OCI-LY7 (cell line): Measurements from ENCODE around the gene FAIM2. TPM values are rescaled to one million over a fixed set of nuclear protein-coding genes. Genes with fewer than 3 reads are reported as not detected.

Experiments
- BruUV-seq: library from RNA; stranded (reverse); fragments of 400-500 nt; replicated peaks from 2 replicates; lab custom pipeline; 2021; lab: Mats Ljungman, UMichigan
- CTCF ChIA-PET: fragments of 300-600 bp; sonication (Branson Sonifier 250); formaldehyde crosslinking; loops from one replicate; lab custom pipeline; 2022; ENCODE audit warnings: antibody characterized with exemption; ENCODE audit not compliant: unreplicated experiment; lab: Charles Lee
- POLR2A ChIA-PET: fragments of 300-600 bp; sonication (Branson Sonifier 250); formaldehyde crosslinking; loops from one replicate; lab custom pipeline; 2022; ENCODE audit warnings: antibody characterized with exemption; lab: Charles Lee
- DNase-seq: peaks from one replicate; pipeline ENCODE4 v3.0.0-alpha.2; 2015; ENCODE audit warnings: low spot score
- H2AFZ ChIP-seq: fragments of 200-600 bp; sonication (generic), shearing (Covaris generic); 2 replicates; pipeline ENCODE4 v1.6.1; 2014; ENCODE audit warnings: mild to moderate bottlenecking, antibody characterized with exemption, low read length, moderate library complexity
- H3K27ac ChIP-seq: fragments of 200-600 bp; sonication (generic); 2 replicates; pipeline ENCODE4 v1.5.1; 2014; ENCODE audit warnings: mixed run types, low read depth, mild to moderate bottlenecking, moderate library complexity, low read length, inconsistent platforms; ENCODE audit not compliant: poor library complexity, severe bottlenecking
- H3K36me3 ChIP-seq: fragments of 200-600 bp; sonication (generic); 2 replicates; pipeline ENCODE4 v1.6.1; 2014; ENCODE audit warnings: mild to moderate bottlenecking, antibody characterized with exemption, low read length, moderate library complexity, mixed read lengths; ENCODE audit not compliant: insufficient read depth
- H3K4me1 ChIP-seq: fragments of 200-600 bp; sonication (generic); 2 replicates; pipeline ENCODE4 v1.5.1; 2014; ENCODE audit warnings: mild to moderate bottlenecking, low read length; ENCODE audit not compliant: insufficient read depth, poor library complexity, severe bottlenecking
- H3K4me2 ChIP-seq: fragments of 200-600 bp; sonication (generic); 2 replicates; pipeline ENCODE4 v1.6.1; 2014; ENCODE audit warnings: mild to moderate bottlenecking, low read length
- H3K4me3 ChIP-seq: fragments of 200-600 bp; sonication (generic); 2 replicates; pipeline ENCODE4 v1.5.1; 2014; ENCODE audit warnings: mild to moderate bottlenecking, low read depth, low read length; ENCODE audit not compliant: poor library complexity, severe bottlenecking
- H3K79me2 ChIP-seq: fragments of 200-600 bp; sonication (generic); 2 replicates; pipeline ENCODE4 v1.6.1; 2016; ENCODE audit warnings: low read depth, mild to moderate bottlenecking, low read length, moderate library complexity, mixed read lengths; ENCODE audit not compliant: insufficient read depth
- H3K9me2 ChIP-seq: fragments of 200-600 bp; sonication (generic); 2 replicates; pipeline ENCODE4 v1.6.1; 2016; ENCODE audit warnings: mild to moderate bottlenecking, low read length, mixed read lengths; ENCODE audit not compliant: insufficient read depth
- H3K9me3 ChIP-seq: fragments of 200-600 bp; sonication (generic); 2 replicates; pipeline ENCODE4 v1.6.1; 2014; ENCODE audit warnings: mild to moderate bottlenecking, mixed run types, low read length, mixed read lengths
- H4K20me1 ChIP-seq: fragments of 200-600 bp; sonication (generic); 2 replicates; pipeline ENCODE4 v1.6.1; 2014; ENCODE audit warnings: mild to moderate bottlenecking, antibody characterized with exemption, low read length, moderate library complexity, mixed read lengths; ENCODE audit not compliant: insufficient read depth
- CTCF ChIP-seq: fragments of 200-600 bp; sonication (generic); conservative IDR thresholded peaks from 2 replicates; pipeline ENCODE4 v1.5.1; 2014; ENCODE audit warnings: mild to moderate bottlenecking, antibody characterized with exemption, low read length, moderate library complexity, mixed read lengths
- EZH2phosphoT487 ChIP-seq: fragments of 200-600 bp; sonication (generic); IDR thresholded peaks from 2 replicates; pipeline ENCODE4 v1.6.1; 2018; ENCODE audit warnings: low read depth, borderline replicate concordance, mild to moderate bottlenecking, mixed run types, antibody characterized with exemption, low read length, moderate library complexity, mixed read lengths
- intact Hi-C: fragments of 100-400 bp; cut with micrococcal nuclease; formaldehyde crosslinking; loops from one replicate; pipeline ENCODE4 v1.10.0; 2022; ENCODE audit not compliant: unreplicated experiment
- total RNA-seq, 2 experiments: library from RNA; depleted of rRNA in 1 of 2; stranded (reverse); fragments of >200 nt in 1 of 2; shearing (Covaris generic) in 1 of 2; gene quantifications; 2 replicates each; pipeline ENCODE4 v1.2.3, GENCODE V29; 2014 to 2022

Gene FAIM2
- total RNA-seq, 2 experiments from 2014 or later = 0.10 TPM; not detected in 1

GRCh38 chr12:49867570-49868341 is 35.9 kb downstream of the FAIM2 start:
- H3K4me1 ChIP-seq = no peaks in the 10 kb centered on the region
- H2AFZ ChIP-seq = no peak overlapping the region
- no peaks in the 10 kb centered on the region for H3K9me3 ChIP-seq
- H3K9me2 ChIP-seq = no peaks in the 10 kb centered on the region
- ChIA-PET POLR2A (interaction anchor here (1.1 kb wide), 1 partner anchor 110 kb away, joined by 4 read pairs; no protein-coding TSS in a partner anchor), CTCF (interaction anchor here (1.0 to 1.1 kb wide), 3 partner anchors 25 to 90 kb away, joined by 3 read pairs; partner anchors contain the start of gene BCDIN3D)
- no peaks in the 10 kb centered on the region for H3K79me2 ChIP-seq
- no peak overlapping the region for H3K27ac ChIP-seq
- H3K4me3 ChIP-seq = no peak overlapping the region
- intact Hi-C loops = loop anchor here (10.0 kb wide), 2 partner anchors 77 to 187 kb away; partner anchors contain the start of gene ASIC1
- BruUV-seq = no TSS peak
- no peak overlapping the region for H3K4me2 ChIP-seq
- DNase-seq = no peak
- H3K36me3 ChIP-seq = no peaks in the 10 kb centered on the region
- no peaks in the 10 kb centered on the region for H4K20me1 ChIP-seq
- no peak for TF ChIP-seq CTCF
- no peak for TF ChIP-seq EZH2phosphoT487

GRCh38 chr12:49866859-49867569 is 36.7 kb downstream of the FAIM2 start:
- no peaks in the 10 kb centered on the region for H3K4me1 ChIP-seq
- H3K9me2 ChIP-seq = no peaks in the 10 kb centered on the region
- DNase-seq = peak; percentile 77
- no peak overlapping the region for H3K4me2 ChIP-seq
- H3K36me3 ChIP-seq = no peaks in the 10 kb centered on the region
- H3K9me3 ChIP-seq = no peaks in the 10 kb centered on the region
- POLR2A ChIA-PET = interaction anchor here (1.1 kb wide), 1 partner anchor 109 kb away, joined by 4 read pairs; no protein-coding TSS in a partner anchor
- no peaks in the 10 kb centered on the region for H4K20me1 ChIP-seq
- CTCF ChIA-PET = interaction anchor here (0.6 to 1.4 kb wide), 4 partner anchors 40 to 124 kb away, joined by 3 read pairs; no protein-coding TSS in a partner anchor
- no peaks in the 10 kb centered on the region for H3K79me2 ChIP-seq
- peak overlapping the region; percentile 59; the same call in 1 of the 2 replicates for H2AFZ ChIP-seq
- no peak overlapping the region for H3K27ac ChIP-seq
- no peak for TF ChIP-seq EZH2phosphoT487
- TF ChIP-seq CTCF = peak; percentile 93
- no peak overlapping the region for H3K4me3 ChIP-seq
- no TSS peak for BruUV-seq
- intact Hi-C loops = loop anchor here (10.0 kb wide), 2 partner anchors 78 to 188 kb away; partner anchors contain the start of gene ASIC1
